ENCODE results near the gene AP3B1. TPM values are rescaled to one million over a fixed set of nuclear protein-coding genes. Genes with fewer than 3 reads are reported as not detected.

The AP3B1 gene
- total RNA-seq, 2 donors from 2014 or later = 50.4 to 52.6 TPM

DNA sequence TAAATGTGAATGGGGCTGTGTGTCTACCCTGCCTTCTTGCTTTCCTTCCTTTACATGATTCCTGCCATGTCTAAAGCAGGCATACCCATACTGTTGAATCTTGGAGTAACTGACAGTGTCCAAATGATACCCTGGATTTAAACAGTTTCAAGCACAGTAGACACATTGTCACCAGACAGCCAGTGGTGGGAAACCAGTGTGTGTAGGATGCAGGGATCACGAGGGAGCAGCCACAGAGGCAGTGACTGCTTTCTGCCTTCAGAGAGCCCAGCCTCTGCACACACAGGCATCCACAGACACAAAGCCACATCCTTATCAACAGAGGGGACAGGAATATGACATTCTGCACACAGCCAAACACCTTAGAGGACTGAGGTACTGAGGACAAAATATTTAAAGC is 334.2 kb downstream of the AP3B1 start:
- Histone ChIP-seq H3K27ac (no peak overlapping the region), H3K4me3 (no peak overlapping the region), H3K9me3 (no peaks in the 10 kb centered on the region), H3K27me3 (replicated peaks; ENCODE audit: insufficient read depth) (no peaks in the 10 kb centered on the region), H3K4me1 (ENCODE audit: control insufficient read depth in 1 of 2, low read depth in 2 of 2) (no peaks in the 10 kb centered on the region), H3K36me3 (no peaks in the 10 kb centered on the region)
- TF ChIP-seq CTCF (IDR thresholded peaks at IDR 0.05) = no peak
- DNase-seq (ENCODE audit: low spot score) (no peak), ATAC-seq (ENCODE audit: insufficient number of reproducible peaks, low FRiP score, low read depth) (no peak)

DNA sequence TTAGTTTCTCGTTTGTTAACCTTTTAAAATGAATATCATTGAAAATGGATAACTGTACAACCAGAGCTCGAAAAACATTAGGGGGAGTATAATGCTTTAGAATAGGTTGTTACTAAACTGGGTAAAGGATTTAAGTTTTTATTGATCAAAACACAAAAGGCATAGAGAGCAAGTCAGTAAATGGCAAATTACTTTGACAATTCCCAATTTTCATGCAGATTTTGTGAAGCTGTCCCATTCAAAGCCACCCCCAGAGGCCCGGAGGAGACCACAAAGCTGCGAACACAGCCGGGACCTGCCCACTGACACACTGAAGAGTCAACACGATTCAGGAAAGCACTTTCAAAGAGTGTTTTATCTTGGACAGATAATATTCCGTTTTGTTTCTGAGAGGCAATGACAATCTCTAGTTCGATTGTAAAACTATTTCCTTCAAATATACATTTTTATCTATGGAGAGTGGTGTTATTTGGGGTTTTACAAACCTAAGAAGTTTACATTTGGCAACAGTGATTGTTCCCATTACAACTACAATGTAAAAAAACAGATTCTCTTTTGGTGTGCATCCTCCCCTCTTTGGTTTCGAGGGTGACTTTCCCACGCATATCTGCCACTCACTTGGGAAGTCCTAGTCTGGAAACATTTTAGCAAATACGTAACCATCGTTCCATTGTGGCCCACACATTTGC is 335.7 kb downstream of the AP3B1 start:
- Histone ChIP-seq H3K4me3 (no peak overlapping the region), H3K27me3 (replicated peaks; ENCODE audit: insufficient read depth) (no peaks in the 10 kb centered on the region), H3K9me3 (no peaks in the 10 kb centered on the region), H3K36me3 (no peaks in the 10 kb centered on the region), H3K27ac (no peak overlapping the region), H3K4me1 (ENCODE audit: control insufficient read depth in 1 of 2, low read depth in 2 of 2) (peaks cover 0 to 8% of the 10 kb centered on the region in 2 donors)
- TF ChIP-seq CTCF (IDR thresholded peaks at IDR 0.05) = no peak
- DNase-seq (ENCODE audit: low spot score) (no peak), ATAC-seq (ENCODE audit: insufficient number of reproducible peaks, low FRiP score, low read depth) (no peak)

- peaks cover 0 to 8% of the 10 kb centered on the region in 2 donors for H3K4me1 ChIP-seq (ENCODE audit: control insufficient read depth in 1 of 2, low read depth in 2 of 2)
- peak overlapping the region; percentile 32 for H3K4me3 ChIP-seq
- no peak overlapping the region for H3K27ac ChIP-seq
- TF ChIP-seq CTCF (IDR thresholded peaks at IDR 0.05) = no peak
- H3K27me3 ChIP-seq (replicated peaks; ENCODE audit: insufficient read depth) = no peaks in the 10 kb centered on the region
- no peaks in the 10 kb centered on the region for H3K9me3 ChIP-seq
- DNase-seq (ENCODE audit: low spot score) = no peak
- no peak for ATAC-seq (ENCODE audit: insufficient number of reproducible peaks, low FRiP score, low read depth)
- no peaks in the 10 kb centered on the region for H3K36me3 ChIP-seq
Observed at GRCh38 chr5:77957931-77958521, 336.5 kb downstream of the AP3B1 start.

GRCh38 chr5:77957516-77957915 is 337.0 kb downstream of the AP3B1 start:
- Histone ChIP-seq H3K4me3 (no peak overlapping the region), H3K36me3 (no peaks in the 10 kb centered on the region), H3K27ac (no peak overlapping the region), H3K9me3 (no peaks in the 10 kb centered on the region), H3K4me1 (ENCODE audit: control insufficient read depth in 1 of 2, low read depth in 2 of 2) (peaks cover 0 to 8% of the 10 kb centered on the region in 2 donors), H3K27me3 (replicated peaks; ENCODE audit: insufficient read depth) (no peaks in the 10 kb centered on the region)
- no peak for TF ChIP-seq CTCF (IDR thresholded peaks at IDR 0.05)
- DNase-seq (ENCODE audit: low spot score) (no peak), ATAC-seq (ENCODE audit: insufficient number of reproducible peaks, low FRiP score, low read depth) (no peak)

- H3K27me3 ChIP-seq (replicated peaks; ENCODE audit: insufficient read depth) = no peaks in the 10 kb centered on the region
- no peak overlapping the region for H3K27ac ChIP-seq
- ATAC-seq (ENCODE audit: insufficient number of reproducible peaks, low FRiP score, low read depth) (no peak), DNase-seq (ENCODE audit: low spot score) (no peak)
- no peak for TF ChIP-seq CTCF (IDR thresholded peaks at IDR 0.05)
- H3K9me3 ChIP-seq = no peaks in the 10 kb centered on the region
- no peak overlapping the region for H3K4me3 ChIP-seq
- H3K36me3 ChIP-seq = no peaks in the 10 kb centered on the region
- H3K4me1 ChIP-seq (ENCODE audit: control insufficient read depth in 1 of 2, low read depth in 2 of 2) = peaks cover 0 to 8% of the 10 kb centered on the region in 2 donors
Observed at GRCh38 chr5:77957081-77957480, 337.4 kb downstream of the AP3B1 start.

All from thoracic aorta (tissue), 2 donors.